ENCODE results near the gene RASA3.
"Not testable (repeated sequence)": the region's sequence is repeated elsewhere in the genome, so short reads cannot be mapped to it uniquely, and the experiment has no call there.

RASA3 gene

GRCh38 chr13:114112826-114113322, 19.5 kb downstream of the RASA3 start:
- TF ChIP-seq CTCF (IDR thresholded peaks at IDR 0.05; ENCODE audit: low read length, missing control alignments): no peak
- DNase-seq (ENCODE audit: low read depth): no peak
- no peak overlapping the region for H3K4me3 ChIP-seq (replicated peaks; ENCODE audit: low read depth, low read length)

- H3K4me3 ChIP-seq (replicated peaks; ENCODE audit: low read depth, low read length): no peak overlapping the region
- DNase-seq (ENCODE audit: low read depth): no peak
- no peak for TF ChIP-seq CTCF (IDR thresholded peaks at IDR 0.05; ENCODE audit: low read length, missing control alignments)
Observed at GRCh38 chr13:114112231-114112825, 20.1 kb downstream of the RASA3 start.

GRCh38 chr13:114111577-114111976, 20.8 kb downstream of the RASA3 start:
- no peak overlapping the region for H3K4me3 ChIP-seq (replicated peaks; ENCODE audit: low read depth, low read length)
- no peak for DNase-seq (ENCODE audit: low read depth)
- TF ChIP-seq CTCF (IDR thresholded peaks at IDR 0.05; ENCODE audit: low read length, missing control alignments): no peak

- not testable (repeated sequence) for H3K4me3 ChIP-seq (replicated peaks; ENCODE audit: low read depth, low read length); DNase-seq (ENCODE audit: low read depth)
Observed at GRCh38 chr13:114110830-114111189, 21.6 kb downstream of the RASA3 start.

- DNase-seq (ENCODE audit: low read depth): no peak
- TF ChIP-seq CTCF (IDR thresholded peaks at IDR 0.05; ENCODE audit: low read length, missing control alignments): no peak
- H3K4me3 ChIP-seq (replicated peaks; ENCODE audit: low read depth, low read length): no peak overlapping the region
Observed at GRCh38 chr13:114110091-114110829, 22.2 kb downstream of the RASA3 start.

- no peak for DNase-seq (ENCODE audit: low read depth)
- TF ChIP-seq CTCF (IDR thresholded peaks at IDR 0.05; ENCODE audit: low read length, missing control alignments): no peak
- H3K4me3 ChIP-seq (replicated peaks; ENCODE audit: low read depth, low read length): no peak overlapping the region
Observed at GRCh38 chr13:114109641-114110041, 22.8 kb downstream of the RASA3 start.

GRCh38 chr13:114108894-114109293, 23.5 kb downstream of the RASA3 start:
- no peak for TF ChIP-seq CTCF (IDR thresholded peaks at IDR 0.05; ENCODE audit: low read length, missing control alignments)
- DNase-seq (ENCODE audit: low read depth): no peak
- no peak overlapping the region for H3K4me3 ChIP-seq (replicated peaks; ENCODE audit: low read depth, low read length)
